ENCODE data around the gene GPR119. TPM values are rescaled to one million over a fixed set of nuclear protein-coding genes. Genes with fewer than 3 reads are reported as not detected.
"Not testable (repeated sequence)": the region's sequence is repeated elsewhere in the genome, so short reads cannot be mapped to it uniquely, and the experiment has no call there.

Gene GPR119
- total RNA-seq, 1 donor from 2014 or later, result not detected

- Histone ChIP-seq H3K4me1 (ENCODE audit: control insufficient read depth in 3 of 3, insufficient read depth in 3 of 3, low read length in 3 of 3) (peaks cover 0 to 3% (median 0%) of the 10 kb centered on the region in 3 donors), H3K27ac (ENCODE audit: low read depth, low read length) (no peak overlapping the region), H3K36me3 (ENCODE audit: control insufficient read depth in 3 of 3, insufficient read depth in 3 of 3, low read length in 3 of 3) (no peaks in the 10 kb centered on the region), H3K27me3 (ENCODE audit: control insufficient read depth in 3 of 3, insufficient read depth in 3 of 3, low read length in 3 of 3) (no peaks in the 10 kb centered on the region), H3K9ac (ENCODE audit: low read depth in 1 of 3, low read length in 3 of 3) (no peak overlapping the region), H3K9me3 (ENCODE audit: control insufficient read depth in 3 of 3, low read length in 3 of 3) (no peaks in the 10 kb centered on the region), H3K4me3 (ENCODE audit: low read length in 3 of 3) (no peak overlapping the region)
Measured at GRCh38 chrX:130347321-130347720, 38.2 kb downstream of the GPR119 start.

- no peaks in the 10 kb centered on the region for H3K9me3 ChIP-seq (ENCODE audit: control insufficient read depth in 3 of 3, low read length in 3 of 3)
- no peak overlapping the region for H3K4me3 ChIP-seq (ENCODE audit: low read length in 3 of 3)
- H3K36me3 ChIP-seq (ENCODE audit: control insufficient read depth in 3 of 3, insufficient read depth in 3 of 3, low read length in 3 of 3), result no peaks in the 10 kb centered on the region
- no peak overlapping the region for H3K27ac ChIP-seq (ENCODE audit: low read depth, low read length)
- H3K9ac ChIP-seq (ENCODE audit: low read depth in 1 of 3, low read length in 3 of 3), result no peak overlapping the region
- peaks cover 0 to 3% (median 0%) of the 10 kb centered on the region in 3 donors for H3K4me1 ChIP-seq (ENCODE audit: control insufficient read depth in 3 of 3, insufficient read depth in 3 of 3, low read length in 3 of 3)
- H3K27me3 ChIP-seq (ENCODE audit: control insufficient read depth in 3 of 3, insufficient read depth in 3 of 3, low read length in 3 of 3), result no peaks in the 10 kb centered on the region
Measured at GRCh38 chrX:130343411-130343810, 42.1 kb downstream of the GPR119 start.

GRCh38 chrX:130340271-130340670, 45.2 kb downstream of the GPR119 start:
- no peaks in the 10 kb centered on the region for H3K4me1 ChIP-seq (ENCODE audit: control insufficient read depth in 3 of 3, insufficient read depth in 3 of 3, low read length in 3 of 3)
- H3K4me3 ChIP-seq (ENCODE audit: low read length in 3 of 3), result peak overlapping the region; percentile 69 to 90 (median 79)
- no peaks in the 10 kb centered on the region for H3K9me3 ChIP-seq (ENCODE audit: control insufficient read depth in 3 of 3, low read length in 3 of 3)
- H3K27ac ChIP-seq (ENCODE audit: low read depth, low read length), result peak overlapping the region; percentile 38
- H3K36me3 ChIP-seq (ENCODE audit: control insufficient read depth in 3 of 3, insufficient read depth in 3 of 3, low read length in 3 of 3), result no peaks in the 10 kb centered on the region
- H3K9ac ChIP-seq (ENCODE audit: low read depth in 1 of 3, low read length in 3 of 3), result peak overlapping the region; percentile 69 to 77 (median 76)
- no peaks in the 10 kb centered on the region for H3K27me3 ChIP-seq (ENCODE audit: control insufficient read depth in 3 of 3, insufficient read depth in 3 of 3, low read length in 3 of 3)

- Histone ChIP-seq H3K36me3 (ENCODE audit: control insufficient read depth in 3 of 3, insufficient read depth in 3 of 3, low read length in 3 of 3) (no peaks in the 10 kb centered on the region), H3K4me1 (ENCODE audit: control insufficient read depth in 3 of 3, insufficient read depth in 3 of 3, low read length in 3 of 3) (no peaks in the 10 kb centered on the region), H3K9me3 (ENCODE audit: control insufficient read depth in 3 of 3, low read length in 3 of 3) (no peaks in the 10 kb centered on the region), H3K9ac (ENCODE audit: low read depth in 1 of 3, low read length in 3 of 3) (peak within 1 kb of the TSS; percentile 69 to 77 (median 76)), H3K4me3 (ENCODE audit: low read length in 3 of 3) (peak within 1 kb of the TSS; percentile 69 to 90 (median 79)), H3K27ac (ENCODE audit: low read depth, low read length) (peak within 1 kb of the TSS; percentile 38), H3K27me3 (ENCODE audit: control insufficient read depth in 3 of 3, insufficient read depth in 3 of 3, low read length in 3 of 3) (no peaks in the 10 kb centered on the region)
Measured at GRCh38 chrX:130339408-130340222, 45.9 kb downstream of the GPR119 start, which contains the start of gene SLC25A14. SLC25A14 (plus strand) TSS chrX:130339919; CDS start chrX:130340279, 360 bp downstream.

GRCh38 chrX:130338869-130339268, 46.6 kb downstream of the GPR119 start:
- not testable (repeated sequence) for H3K4me1 ChIP-seq (ENCODE audit: control insufficient read depth in 3 of 3, insufficient read depth in 3 of 3, low read length in 3 of 3); H3K27ac ChIP-seq (ENCODE audit: low read depth, low read length); H3K9ac ChIP-seq (ENCODE audit: low read depth in 1 of 3, low read length in 3 of 3)

GRCh38 chrX:130336531-130336930, 48.9 kb downstream of the GPR119 start:
- Histone ChIP-seq H3K27me3 (ENCODE audit: control insufficient read depth in 3 of 3, insufficient read depth in 3 of 3, low read length in 3 of 3) (no peaks in the 10 kb centered on the region), H3K9me3 (ENCODE audit: control insufficient read depth in 3 of 3, low read length in 3 of 3) (no peaks in the 10 kb centered on the region), H3K4me1 (ENCODE audit: control insufficient read depth in 3 of 3, insufficient read depth in 3 of 3, low read length in 3 of 3) (no peaks in the 10 kb centered on the region), H3K9ac (ENCODE audit: low read depth in 1 of 3, low read length in 3 of 3) (no peak overlapping the region), H3K36me3 (ENCODE audit: control insufficient read depth in 3 of 3, insufficient read depth in 3 of 3, low read length in 3 of 3) (no peaks in the 10 kb centered on the region), H3K4me3 (ENCODE audit: low read length in 3 of 3) (no peak overlapping the region), H3K27ac (ENCODE audit: low read depth, low read length) (no peak overlapping the region)

More at GRCh38 chrX:130338869-130339268, 46.6 kb downstream of the GPR119 start:
- not testable (repeated sequence) for H3K9me3 ChIP-seq (ENCODE audit: control insufficient read depth in 3 of 3, low read length in 3 of 3); H3K27me3 ChIP-seq (ENCODE audit: control insufficient read depth in 3 of 3, insufficient read depth in 3 of 3, low read length in 3 of 3); H3K36me3 ChIP-seq (ENCODE audit: control insufficient read depth in 3 of 3, insufficient read depth in 3 of 3, low read length in 3 of 3)
- peak overlapping the region in 2 of 3 donors; percentile 69 to 90 for H3K4me3 ChIP-seq (ENCODE audit: low read length in 3 of 3)

Other genes with a start within 250 kb of the GPR119 start
- gene AIFM1, start 219.8 kb downstream of the GPR119 start, total RNA-seq, result 19.3 TPM
- gene RAB33A, start 213.7 kb downstream of the GPR119 start, total RNA-seq, result 1.6 TPM
- 5.7 TPM for gene ZNF280C, start 116.8 kb downstream of the GPR119 start, total RNA-seq
- 5.7 TPM for gene SLC25A14, start 45.8 kb downstream of the GPR119 start, total RNA-seq
- gene RBMX2, start 16.3 kb upstream of the GPR119 start, total RNA-seq, result 23.0 TPM

Data from skeletal muscle tissue (tissue), 4 donors.